Measurements from ENCODE around the gene PSTK.

GRCh38 chr10:123011987-123012386 lies 31.8 kb downstream of the PSTK start:
- TF ChIP-seq EZH2 (IDR thresholded peaks at IDR 0.05) (no peak), CTCF (IDR thresholded peaks at IDR 0.05) (no peak)
